Measurements from ENCODE around the gene GDF10. TPM values are rescaled to one million over a fixed set of nuclear protein-coding genes. Genes with fewer than 3 reads are reported as not detected.

Gene GDF10
- total and polyA plus RNA-seq, 9 of the 15 experiments (the other 6 are each of a cell fraction or from before 2014, with no cell fraction given): 0.03 to 0.20 (median 0.11) TPM; not detected in 6

GRCh38 chr10:47331491-47331890, 31.5 kb downstream of the GDF10 start (continued):
- TF ChIP-seq ZBTB5 (IDR thresholded peaks at IDR 0.05) (no peak), TRIM28 (IDR thresholded peaks at IDR 0.05) (no peak), NFIC (IDR thresholded peaks at IDR 0.05) (no peak), ZMIZ1 (IDR thresholded peaks at IDR 0.05; ENCODE audit: low read depth in 2 of 2, low read length in 2 of 2) (no peak), IRF2 (CRISPR knock-in tag; IDR thresholded peaks at IDR 0.05) (no peak)
- TF ChIP-seq, protein P1, sequence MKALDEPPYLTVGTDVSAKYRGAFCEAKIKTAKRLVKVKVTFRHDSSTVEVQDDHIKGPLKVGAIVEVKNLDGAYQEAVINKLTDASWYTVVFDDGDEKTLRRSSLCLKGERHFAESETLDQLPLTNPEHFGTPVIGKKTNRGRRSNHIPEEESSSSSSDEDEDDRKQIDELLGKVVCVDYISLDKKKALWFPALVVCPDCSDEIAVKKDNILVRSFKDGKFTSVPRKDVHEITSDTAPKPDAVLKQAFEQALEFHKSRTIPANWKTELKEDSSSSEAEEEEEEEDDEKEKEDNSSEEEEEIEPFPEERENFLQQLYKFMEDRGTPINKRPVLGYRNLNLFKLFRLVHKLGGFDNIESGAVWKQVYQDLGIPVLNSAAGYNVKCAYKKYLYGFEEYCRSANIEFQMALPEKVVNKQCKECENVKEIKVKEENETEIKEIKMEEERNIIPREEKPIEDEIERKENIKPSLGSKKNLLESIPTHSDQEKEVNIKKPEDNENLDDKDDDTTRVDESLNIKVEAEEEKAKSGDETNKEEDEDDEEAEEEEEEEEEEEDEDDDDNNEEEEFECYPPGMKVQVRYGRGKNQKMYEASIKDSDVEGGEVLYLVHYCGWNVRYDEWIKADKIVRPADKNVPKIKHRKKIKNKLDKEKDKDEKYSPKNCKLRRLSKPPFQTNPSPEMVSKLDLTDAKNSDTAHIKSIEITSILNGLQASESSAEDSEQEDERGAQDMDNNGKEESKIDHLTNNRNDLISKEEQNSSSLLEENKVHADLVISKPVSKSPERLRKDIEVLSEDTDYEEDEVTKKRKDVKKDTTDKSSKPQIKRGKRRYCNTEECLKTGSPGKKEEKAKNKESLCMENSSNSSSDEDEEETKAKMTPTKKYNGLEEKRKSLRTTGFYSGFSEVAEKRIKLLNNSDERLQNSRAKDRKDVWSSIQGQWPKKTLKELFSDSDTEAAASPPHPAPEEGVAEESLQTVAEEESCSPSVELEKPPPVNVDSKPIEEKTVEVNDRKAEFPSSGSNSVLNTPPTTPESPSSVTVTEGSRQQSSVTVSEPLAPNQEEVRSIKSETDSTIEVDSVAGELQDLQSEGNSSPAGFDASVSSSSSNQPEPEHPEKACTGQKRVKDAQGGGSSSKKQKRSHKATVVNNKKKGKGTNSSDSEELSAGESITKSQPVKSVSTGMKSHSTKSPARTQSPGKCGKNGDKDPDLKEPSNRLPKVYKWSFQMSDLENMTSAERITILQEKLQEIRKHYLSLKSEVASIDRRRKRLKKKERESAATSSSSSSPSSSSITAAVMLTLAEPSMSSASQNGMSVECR (CRISPR knock-in tag; IDR thresholded peaks at IDR 0.05): no peak
- TF ChIP-seq, protein P2, sequence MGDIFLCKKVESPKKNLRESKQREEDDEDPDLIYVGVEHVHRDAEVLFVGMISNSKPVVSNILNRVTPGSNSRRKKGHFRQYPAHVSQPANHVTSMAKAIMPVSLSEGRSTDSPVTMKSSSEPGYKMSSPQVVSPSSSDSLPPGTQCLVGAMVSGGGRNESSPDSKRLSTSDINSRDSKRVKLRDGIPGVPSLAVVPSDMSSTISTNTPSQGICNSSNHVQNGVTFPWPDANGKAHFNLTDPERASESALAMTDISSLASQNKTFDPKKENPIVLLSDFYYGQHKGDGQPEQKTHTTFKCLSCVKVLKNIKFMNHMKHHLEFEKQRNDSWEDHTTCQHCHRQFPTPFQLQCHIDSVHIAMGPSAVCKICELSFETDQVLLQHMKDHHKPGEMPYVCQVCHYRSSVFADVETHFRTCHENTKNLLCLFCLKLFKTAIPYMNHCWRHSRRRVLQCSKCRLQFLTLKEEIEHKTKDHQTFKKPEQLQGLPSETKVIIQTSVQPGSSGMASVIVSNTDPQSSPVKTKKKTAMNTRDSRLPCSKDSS (IDR thresholded peaks at IDR 0.05; ENCODE audit: low read depth, partially characterized antibody): no peak
- TF ChIP-seq, protein P3, sequence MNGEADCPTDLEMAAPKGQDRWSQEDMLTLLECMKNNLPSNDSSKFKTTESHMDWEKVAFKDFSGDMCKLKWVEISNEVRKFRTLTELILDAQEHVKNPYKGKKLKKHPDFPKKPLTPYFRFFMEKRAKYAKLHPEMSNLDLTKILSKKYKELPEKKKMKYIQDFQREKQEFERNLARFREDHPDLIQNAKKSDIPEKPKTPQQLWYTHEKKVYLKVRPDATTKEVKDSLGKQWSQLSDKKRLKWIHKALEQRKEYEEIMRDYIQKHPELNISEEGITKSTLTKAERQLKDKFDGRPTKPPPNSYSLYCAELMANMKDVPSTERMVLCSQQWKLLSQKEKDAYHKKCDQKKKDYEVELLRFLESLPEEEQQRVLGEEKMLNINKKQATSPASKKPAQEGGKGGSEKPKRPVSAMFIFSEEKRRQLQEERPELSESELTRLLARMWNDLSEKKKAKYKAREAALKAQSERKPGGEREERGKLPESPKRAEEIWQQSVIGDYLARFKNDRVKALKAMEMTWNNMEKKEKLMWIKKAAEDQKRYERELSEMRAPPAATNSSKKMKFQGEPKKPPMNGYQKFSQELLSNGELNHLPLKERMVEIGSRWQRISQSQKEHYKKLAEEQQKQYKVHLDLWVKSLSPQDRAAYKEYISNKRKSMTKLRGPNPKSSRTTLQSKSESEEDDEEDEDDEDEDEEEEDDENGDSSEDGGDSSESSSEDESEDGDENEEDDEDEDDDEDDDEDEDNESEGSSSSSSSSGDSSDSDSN (IDR thresholded peaks at IDR 0.05; ENCODE audit: borderline replicate concordance in 1 of 2, low read depth in 2 of 2, low read length in 2 of 2): no peak

Measured in K562 (cell line).